Fibroblast of the conjunctiva (primary cell): Measurements from ENCODE around the gene DENND1C.
"Not testable (repeated sequence)": the region's sequence is repeated elsewhere in the genome, so short reads cannot be mapped to it uniquely, and the experiment has no call there.

Experiments used
- DNase-seq: peaks from one replicate; pipeline ENCODE4 v3.0.0-alpha.2; 2010; ENCODE audit warnings: low read depth

Gene DENND1C

GRCh38 chr19:6453951-6454565 is 27.5 kb downstream of the DENND1C start:
- DNase-seq: no peak

- no peak for DNase-seq
Observed at GRCh38 chr19:6452899-6453298, 28.7 kb downstream of the DENND1C start.

GRCh38 chr19:6452223-6452614 is 29.4 kb downstream of the DENND1C start:
- DNase-seq: no peak

DNA sequence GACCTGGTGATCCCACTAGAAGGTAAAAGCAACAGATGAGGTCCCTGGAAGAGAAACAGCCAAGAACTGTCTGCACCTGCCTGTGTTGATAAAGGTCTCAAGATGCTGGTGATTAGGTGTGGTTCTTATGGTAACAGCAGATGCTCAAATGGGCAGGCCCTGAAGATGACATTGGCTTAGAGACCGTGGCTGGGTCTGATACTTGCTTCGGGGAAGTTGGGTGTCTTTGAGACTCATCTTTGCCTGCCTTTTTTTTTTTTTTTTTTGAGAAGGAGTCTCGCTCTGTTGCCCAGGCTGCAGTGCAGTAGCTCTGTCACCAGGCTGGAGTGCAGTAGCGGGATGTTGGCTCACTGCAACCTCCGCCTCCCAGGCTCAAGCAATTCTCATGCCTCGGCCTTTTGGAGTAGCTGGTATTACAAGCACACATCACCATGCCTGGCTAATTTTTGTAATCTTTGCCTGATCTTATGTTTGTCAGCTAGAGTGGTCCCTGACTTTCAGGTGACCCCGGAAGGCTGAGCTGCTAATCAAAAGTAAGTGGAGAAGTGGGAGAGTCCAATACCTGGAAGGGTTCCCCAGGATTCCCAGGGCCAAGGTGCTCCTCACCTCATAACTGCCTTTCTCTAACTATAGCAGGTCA is 29.9 kb downstream of the DENND1C start:
- no peak for DNase-seq

GRCh38 chr19:6450166-6450565 is 31.4 kb downstream of the DENND1C start:
- no peak for DNase-seq

GRCh38 chr19:6448045-6448444 is 33.5 kb downstream of the DENND1C start:
- no peak for DNase-seq

DNA sequence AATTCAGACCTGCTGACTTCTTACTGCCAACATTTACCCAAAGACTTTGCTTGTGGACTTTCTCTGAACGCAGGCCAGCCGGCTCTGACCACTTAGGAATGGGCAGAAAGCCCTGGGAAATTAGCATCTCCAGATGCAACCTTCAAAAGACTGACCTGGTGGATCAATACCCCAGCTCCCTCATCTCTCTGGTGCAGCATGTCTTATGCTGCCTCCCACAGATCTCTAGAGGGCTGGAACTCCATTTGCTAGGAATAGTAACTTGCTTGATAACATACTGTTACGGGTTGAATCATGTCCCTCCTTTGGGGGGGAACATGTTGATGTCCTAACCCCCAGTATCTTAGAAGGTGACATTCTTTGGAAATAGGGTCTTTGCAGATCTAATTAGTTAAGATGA is 35.1 kb downstream of the DENND1C start:
- no peak for DNase-seq

DNA sequence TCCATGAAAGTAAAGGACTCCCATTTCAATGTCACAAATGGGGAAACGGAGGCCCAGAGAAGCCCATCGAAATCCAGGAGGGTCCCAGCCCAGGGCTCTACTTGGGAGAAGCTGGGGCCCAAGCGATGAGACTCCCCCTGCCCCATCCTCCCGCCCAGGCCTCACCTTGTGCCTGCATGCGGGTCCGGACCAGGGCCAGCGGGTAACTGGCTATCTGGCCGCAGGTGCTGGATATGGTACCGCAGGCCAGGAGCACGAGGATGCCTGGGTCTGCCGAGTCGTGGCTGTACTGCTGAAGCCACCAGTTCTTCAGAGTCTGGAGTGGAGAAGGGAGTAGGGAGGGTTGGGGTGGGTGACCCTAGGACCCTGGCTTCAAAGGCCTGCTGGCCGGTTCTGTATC is 37.6 kb downstream of the DENND1C start:
- no peak for DNase-seq

DNA sequence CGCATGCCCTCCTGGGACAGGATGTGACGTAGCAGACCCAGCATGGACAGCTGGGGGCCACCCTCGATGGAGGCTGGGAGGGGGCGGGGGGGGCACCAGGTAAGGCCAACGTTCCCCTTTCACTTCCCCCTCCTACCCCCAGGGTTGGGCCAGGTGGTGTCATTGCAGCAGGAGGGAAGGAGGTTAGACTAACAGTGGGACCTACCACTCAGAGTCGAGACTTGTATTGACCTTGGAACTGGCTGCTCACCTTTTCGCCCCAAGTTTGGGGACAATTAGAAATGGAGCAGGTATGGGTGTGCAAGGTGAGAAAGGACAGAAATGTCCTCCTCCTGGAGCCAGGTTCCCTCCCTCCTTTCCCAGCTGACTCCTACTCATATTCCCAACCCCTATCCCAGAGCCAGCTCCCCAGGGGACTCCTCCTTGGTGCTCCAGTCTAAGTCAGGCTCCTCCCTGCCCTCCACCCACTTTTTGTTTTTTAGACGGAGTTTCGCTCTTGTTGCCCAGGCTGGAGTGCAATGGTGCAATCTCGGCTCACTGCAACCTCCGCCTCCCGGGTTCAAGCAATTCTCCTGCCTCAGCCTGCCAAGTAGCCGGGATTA is 39.4 kb downstream of the DENND1C start:
- no peak for DNase-seq

- DNase-seq: no peak
Observed at GRCh38 chr19:6440905-6441304, 40.7 kb downstream of the DENND1C start.

GRCh38 chr19:6439743-6440142 is 41.8 kb downstream of the DENND1C start:
- no peak for DNase-seq

- DNase-seq: no peak
Observed at GRCh38 chr19:6433663-6434062, 47.9 kb downstream of the DENND1C start, which contains the start of gene SLC25A41. TSS of gene SLC25A41 (minus strand) at chr19:6433763. CDS start at chr19:6433693, 70 bp downstream.

DNA sequence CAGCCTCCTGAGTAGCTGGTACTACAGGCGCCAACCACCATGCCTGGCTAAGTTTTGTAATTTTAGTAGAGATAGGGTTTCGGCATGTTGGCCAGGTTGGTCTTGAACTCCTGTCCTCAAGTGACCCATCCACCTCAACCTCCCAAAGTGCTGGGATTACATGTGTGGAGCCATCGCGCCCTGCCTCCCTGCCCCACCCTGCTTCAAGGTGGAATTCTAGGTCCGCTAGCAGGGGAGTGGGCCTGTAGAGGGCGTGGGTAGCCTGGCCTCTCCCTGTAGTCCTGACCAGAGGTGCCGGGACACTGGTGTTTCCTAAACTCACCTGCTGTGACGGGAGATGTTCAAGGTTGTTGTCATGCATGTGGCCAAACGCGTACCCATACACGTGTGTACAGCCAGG is 48.4 kb downstream of the DENND1C start:
- no peak for DNase-seq

- no peak for DNase-seq
Observed at GRCh38 chr19:6431891-6432290, 49.7 kb downstream of the DENND1C start.

DNA sequence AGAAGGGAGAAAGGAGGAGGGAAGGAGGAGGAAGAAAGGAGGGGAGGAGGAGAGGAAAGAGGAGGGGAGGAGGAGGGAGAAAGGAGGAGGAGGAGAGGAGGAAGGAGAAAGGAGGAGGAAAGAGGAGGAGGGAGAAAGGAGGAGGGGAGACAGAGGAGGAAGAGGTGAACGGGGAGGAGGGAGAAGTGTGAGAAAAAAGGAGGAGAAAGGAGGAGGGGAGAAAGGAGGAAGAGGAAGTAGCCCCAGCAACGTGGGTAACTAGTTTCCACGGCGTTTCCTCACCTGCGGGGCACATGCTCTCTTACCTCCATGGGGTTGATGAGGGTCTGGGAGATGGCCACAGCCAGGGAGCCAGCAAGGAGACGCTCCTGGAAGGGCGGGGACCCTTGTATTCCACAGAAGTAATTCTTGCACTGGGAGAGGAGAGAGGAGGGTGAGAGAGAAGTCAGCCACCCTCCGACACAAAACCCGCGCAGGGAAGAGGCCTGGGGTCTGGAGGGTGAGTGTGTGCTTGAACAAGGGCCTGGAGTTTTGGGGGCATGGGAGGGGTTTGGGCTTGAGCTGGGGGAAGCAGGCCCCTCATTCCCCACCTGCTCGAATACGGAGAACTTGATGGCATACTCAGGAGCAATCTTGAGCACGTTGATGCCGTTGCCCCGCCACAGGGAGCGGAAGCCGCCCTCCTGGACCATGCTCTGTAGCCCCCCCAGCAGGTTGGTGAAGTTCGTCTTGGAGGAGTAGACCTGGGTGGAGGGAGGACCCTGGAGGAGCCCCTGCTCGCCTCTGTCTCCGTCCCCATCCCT is 52.0 kb downstream of the DENND1C start:
- DNase-seq: no peak

DNA sequence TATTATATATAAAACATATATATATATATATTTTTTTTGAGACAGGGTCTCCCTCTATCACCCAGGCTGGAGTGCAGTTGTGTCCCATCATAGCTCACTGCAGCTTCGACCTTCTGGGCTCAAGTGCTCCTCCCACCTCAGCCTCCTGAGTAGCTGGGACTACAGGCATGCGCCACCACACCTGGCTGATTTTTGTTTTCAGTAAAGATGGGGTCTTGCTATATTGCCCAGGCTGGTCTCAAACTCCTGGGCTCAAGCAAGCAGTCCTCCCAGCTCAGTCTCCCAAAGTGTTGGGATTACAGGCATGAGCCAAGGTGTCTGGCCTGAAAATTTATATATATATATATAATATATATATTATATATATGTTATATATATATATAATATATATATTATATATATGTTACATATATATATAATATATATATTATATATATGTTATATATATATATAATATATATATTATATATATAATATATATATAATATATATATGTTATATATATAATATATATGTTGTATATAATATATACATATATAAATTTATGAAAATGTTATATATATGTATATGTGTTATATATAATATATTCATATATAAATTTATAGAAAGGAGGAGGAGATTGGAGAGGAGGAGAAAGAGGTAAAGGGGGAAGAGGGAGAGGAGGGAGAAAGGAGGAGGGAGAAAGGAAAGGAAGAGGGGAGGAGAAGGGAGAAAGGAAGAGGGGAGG is 52.7 kb downstream of the DENND1C start:
- DNase-seq: not testable (repeated sequence)

GRCh38 chr19:6427131-6427530 is 54.5 kb downstream of the DENND1C start:
- DNase-seq: no peak

- no peak for DNase-seq
Observed at GRCh38 chr19:6425732-6426620, 55.6 kb downstream of the DENND1C start.

- peak; percentile 100 for DNase-seq
Observed at GRCh38 chr19:6424939-6425731, 56.5 kb downstream of the DENND1C start.
